Bone marrow (tissue), 2 donors: ENCODE data around the gene DYRK1B.
"Not testable (repeated sequence)": the region's sequence is repeated elsewhere in the genome, so short reads cannot be mapped to it uniquely, and the experiment has no call there.

Experiments used
- DNase-seq, 2 donors: peaks; one replicate each; lab custom pipeline; 2025; lab: John Stamatoyannopoulos, UW

Gene DYRK1B

DNA sequence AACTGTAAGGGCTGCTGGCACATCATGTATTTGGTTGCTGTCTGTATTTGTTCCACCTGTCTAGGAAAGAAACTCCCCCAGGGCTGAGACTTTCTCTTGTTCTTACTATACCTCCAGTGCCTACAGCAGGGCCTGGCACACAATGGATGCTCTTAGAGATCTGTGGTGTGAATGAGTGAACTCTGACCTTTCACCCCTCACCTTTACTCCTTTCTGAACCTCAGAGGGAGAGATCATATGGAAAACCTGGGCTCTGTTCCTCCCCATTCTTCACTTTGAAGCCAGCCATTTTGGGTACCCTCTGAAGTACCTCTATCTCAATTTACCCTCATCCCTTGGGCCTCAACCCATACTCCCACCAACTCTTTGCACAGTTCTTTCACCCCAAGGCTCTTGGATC, 3.1 kb downstream of the DYRK1B start:
- DNase-seq: no peak

DNA sequence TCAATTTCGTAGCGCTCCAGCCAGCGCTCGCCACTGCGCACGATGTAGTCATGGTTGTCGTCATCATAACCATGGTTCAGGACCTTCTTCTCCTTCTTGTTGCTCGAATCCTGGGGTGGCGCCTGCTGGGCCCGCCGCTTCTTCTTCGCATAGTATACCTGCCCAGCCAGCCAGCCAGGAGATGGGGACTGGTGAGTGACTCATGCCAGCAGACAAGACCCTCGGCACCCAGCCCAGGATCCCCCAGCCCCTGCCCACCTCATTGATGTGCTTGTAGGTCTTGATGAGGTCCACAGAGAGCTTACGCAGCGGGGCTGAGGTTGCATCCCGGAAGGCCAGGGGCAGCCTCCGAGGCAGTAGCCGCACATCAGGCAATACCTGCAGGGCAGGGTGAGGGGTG, 3.6 kb downstream of the DYRK1B start:
- no peak for DNase-seq

DNA sequence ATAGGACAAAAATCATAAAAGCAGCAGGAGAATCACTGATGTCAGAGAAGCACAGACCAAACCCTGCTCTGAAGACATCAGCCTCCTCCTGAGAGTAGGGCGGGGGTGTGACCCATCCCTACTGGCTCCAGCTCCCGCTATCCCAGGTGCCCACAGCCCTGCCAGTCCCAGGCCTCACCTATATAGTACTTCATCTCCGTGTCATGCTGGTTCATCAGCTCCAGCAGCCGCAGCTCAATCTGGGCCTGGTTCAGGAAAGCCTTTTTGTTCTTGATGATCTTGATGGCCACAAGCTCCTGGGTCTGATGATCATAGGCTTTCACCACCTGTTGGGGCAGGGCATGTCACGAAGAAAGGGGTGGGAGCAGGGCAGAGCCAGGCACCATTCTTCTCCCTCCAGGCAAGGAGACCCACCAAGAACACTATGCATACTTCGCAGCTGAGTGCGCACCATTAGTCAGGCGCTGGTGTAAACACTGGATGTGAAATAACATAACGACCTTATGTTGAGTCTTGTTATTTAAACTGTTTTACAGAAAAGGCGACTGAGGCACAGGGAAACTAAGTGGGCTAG, 4.2 kb downstream of the DYRK1B start:
- no peak for DNase-seq

DNA sequence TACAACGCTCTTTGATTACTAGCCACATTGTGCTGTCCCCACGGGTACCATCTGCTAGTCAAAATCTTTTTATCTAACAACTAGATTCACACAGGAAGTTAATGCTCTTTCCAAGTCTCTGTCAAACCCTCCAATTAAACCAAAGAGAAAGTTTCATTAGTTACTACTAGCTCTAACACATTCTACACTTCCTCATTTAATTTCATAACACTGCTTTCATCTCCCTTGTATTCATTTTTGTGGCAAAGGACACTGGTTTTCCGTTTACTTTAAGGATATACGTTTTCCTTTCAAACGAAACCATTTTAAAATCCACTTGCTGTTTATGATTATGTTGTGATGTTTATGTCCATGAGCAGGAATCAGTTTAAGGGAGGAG, 5.3 kb downstream of the DYRK1B start:
- DNase-seq: no peak

DNA sequence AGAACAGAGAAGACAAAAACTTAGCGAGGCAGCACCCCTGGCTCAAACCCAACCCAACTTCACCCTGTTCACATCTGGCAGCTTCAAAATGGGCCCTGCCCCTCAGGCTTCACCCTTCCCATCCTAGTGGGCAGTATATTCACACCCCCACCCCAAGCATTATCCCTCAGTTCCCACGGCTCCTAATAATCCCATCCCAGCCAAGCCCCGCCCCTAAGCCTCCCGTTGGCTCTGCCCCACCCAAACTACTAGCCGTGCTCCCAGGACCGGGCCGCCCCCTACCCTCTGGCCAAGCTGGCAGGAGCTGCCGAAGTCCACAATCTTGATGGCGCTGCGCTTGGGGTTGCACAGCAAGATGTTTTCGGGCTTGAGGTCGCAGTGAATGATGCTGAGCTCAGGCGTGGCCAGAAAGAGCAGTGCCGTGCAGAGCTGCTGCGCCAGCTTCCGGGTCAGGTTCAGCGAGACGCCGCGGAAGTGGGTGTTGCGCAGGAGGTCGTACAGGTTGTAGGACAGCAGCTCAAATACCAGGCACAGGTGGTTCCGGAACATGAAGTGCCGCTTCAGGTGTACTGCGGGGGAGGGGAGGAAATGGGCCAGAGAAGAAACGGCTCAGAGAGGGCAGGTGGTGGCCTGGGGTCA, 5.8 kb downstream of the DYRK1B start:
- DNase-seq: no peak

DNA sequence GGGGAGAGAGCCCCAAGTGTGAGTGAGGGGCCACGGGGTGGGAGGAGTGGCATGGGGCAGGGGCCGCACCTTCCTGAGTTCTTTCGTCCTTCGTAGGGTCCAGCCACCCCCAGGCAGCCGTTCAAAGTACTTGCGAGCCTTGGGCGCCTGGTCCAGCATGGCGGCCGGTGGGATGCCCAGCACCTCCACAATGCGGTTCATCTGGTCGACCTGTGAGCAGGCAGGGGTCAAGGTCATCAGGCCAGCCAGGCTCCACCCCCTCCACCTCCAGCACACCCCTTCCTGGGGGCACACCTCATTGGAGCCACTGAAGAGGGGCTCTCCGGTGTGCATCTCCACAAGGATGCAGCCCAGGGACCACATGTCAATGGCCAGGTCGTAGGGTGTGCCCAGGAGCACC, 6.7 kb downstream of the DYRK1B start:
- no peak for DNase-seq

DNA sequence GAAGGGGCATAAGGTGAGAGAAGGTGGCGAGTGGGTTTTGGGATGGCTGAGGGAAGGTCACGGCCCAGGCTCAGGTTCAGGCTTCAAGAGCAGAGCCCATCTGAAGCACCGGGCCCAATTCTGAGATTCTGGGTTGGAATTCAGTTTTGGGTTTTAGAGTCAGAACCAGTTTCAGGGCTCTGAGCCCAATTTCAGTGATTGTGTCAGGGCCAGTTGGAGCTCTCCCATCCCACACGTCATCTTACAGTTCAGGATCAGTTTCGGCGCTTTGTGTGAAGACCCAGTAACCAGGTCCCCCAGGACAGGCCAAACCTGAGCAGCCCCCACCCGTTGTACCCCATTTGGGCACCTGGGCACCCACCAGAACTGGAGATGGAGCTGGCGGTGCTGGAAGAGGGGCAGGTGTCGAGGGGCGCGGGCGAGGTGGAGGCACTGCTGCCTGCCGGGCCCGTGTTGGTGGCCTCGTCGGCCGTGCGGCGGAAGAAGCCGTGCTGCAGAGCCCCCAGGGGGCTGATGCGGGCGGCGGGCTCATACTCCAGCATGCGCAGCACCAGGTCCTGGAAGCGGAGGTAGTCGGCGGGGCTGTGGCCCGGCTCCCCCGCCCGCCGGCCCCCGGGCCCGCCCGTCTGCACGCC, 7.5 kb downstream of the DYRK1B start:
- DNase-seq: no peak

DNA sequence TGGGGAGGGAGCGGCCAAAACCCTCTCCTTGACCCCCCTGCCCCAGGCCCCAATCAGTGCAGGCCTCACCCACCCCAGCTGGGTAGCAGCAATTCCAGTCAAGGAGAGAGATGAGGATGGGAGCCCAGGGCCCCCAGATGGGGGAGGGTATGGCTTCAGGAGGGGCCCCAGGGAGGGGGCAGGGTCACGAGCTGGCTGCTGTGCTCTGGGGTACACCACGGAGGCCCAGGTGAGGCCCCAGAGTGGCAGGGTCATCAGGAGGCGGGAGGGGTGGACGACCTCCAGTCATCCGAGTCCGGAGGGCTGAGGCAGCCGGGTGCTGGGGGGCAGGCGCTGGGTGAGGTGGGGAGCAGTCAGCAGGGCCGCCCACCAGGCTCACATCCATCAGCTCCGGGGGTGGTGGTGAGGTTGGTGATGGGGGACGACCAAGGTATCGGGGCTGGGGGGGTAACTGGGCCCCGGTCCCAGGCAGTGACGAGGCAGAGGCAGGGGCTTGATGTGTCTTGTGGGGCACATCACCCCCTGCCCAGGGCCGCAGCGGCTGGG, 8.4 kb downstream of the DYRK1B start:
- no peak for DNase-seq

DNA sequence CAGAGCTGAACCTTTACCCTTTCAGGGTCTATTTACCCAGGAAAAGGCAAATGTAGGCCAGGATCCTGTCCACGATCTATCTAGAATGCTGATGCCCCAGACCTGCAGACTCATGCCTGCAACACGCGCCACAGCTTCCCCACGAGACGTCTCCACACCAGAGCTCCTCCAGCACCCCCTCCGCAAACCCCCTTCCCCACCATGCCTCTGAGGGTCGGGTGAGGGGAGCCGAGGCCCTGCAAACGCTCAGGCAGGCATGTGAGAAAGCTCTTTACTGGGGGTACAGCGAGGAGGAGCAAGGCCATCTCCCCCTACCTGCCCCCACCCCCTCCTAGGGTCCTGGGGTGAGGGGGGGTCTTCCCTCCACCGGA, 8.9 kb downstream of the DYRK1B start:
- DNase-seq: no peak

DNA sequence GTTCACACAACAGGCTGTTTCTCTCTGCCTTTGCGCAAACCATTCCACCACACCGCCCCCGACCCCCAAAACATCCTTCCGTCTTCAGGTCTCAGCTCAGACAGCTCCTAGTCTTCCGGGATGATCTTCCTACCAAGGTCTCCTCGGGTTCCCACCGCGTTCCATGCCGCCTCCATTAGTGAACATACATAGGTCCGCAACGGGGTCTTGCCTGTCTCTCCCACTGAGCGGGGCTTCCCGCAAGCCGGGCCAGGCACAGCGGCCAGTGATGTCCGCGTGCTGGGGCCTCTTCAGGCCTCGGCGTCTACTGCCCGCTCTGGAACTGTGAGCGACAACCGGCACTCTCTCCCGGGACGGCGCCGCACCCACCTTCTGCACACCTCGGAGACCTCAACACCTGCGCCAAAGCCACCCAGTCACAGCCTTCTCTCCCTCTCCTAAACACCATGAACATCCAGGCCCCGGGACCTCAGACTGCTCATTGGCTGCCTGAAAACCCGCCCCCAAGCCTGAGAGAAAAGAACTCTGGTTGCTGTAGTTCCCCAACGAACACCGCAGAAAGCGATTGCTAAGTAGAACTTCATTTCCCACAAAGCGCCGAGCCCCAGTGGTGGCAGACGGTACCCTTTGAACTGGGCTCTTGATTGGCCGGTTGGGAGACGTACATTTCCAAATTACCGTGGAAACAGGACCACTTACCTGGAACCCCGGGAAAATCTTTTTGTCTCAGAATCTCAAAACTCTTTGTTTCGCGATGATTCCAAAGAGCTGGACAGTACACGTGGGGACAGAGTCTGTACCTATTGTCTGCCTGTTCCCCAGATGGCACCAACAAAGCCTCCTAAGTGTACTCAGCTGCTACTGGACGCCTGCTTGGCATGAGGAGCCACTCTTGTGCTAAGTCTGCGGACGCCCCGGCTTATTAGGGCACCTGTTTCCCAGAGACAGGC, 9.5 kb downstream of the DYRK1B start:
- DNase-seq: peak; percentile 45 to 84

DNA sequence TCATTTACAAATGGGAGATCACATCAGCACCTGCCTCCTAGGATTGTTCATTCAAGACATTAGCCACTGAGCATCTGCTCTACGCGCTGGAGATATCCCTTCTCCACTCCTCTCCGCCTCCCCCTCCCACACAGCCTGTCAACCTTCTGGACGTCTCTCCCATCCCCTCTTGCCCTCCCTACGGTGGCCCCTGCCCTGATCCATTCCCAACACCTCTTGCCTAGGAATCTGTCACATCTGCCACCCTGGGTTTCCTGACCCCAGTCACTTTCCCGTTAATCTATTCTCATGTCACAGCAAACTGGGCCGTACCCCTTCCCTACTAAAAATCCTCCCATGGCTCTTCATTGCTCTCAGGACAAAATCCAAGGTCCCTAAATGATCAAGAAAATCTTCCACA, 10.3 kb downstream of the DYRK1B start:
- DNase-seq: no peak

DNA sequence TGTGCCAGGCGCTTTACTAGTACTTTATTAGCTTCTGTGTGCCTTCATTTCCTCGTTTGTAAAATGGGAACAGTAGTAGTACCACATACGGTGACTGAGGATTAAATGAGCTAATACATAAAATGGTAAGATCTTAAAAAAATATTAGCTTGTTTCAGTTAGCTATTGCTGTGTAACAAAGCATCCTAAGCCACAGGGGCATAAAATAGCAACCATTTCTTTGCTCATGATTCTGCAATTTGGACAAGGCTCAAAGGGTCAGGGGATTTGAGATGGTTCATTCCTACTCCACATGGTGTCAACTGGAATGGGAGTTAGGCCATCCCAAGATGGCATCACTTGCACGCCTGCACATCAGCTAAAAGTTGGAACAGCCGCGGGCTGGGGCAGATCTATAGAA, 13.3 kb downstream of the DYRK1B start:
- DNase-seq: no peak

DNA sequence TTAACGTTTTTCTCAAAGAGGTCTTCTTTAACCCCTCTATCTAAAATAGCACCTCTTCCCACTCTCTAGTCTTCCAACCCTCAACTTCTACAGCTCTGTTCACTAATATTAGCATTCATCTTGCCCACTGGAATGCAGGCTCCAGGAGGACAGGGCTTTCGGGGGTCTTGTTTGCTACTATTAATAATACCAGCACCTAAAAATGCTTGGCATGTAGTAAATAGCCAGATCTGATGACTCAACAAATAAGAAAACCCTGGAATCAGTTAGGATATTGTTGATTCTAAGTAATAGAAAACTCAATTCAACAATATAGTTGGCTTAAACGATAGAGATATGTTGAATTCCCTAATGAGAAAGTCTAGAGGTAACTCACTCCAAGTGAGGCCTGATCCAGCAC, 14.2 kb downstream of the DYRK1B start:
- DNase-seq: no peak

DNA sequence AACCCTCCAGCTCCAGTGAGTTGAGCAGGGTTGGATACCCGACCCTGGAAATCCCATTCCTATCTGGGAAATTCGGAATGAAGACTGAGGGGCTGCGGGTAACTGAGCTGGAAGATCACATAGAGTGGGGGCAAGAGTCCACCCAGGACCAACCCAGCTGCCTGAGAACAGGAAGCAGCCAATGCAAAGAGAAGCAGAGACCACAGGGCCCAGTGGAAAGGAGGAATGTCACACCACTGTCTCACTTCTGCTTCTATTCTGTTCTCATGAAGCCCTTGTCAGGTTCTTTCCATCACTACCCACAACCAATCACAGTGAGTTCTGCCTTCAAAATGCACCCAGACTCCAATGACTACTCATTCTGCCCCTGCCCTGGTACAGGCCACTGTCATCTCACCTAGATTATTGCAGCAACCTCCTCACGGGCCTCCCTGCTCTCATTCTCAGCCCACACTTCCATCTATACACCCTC, 15.3 kb downstream of the DYRK1B start:
- no peak for DNase-seq

DNA sequence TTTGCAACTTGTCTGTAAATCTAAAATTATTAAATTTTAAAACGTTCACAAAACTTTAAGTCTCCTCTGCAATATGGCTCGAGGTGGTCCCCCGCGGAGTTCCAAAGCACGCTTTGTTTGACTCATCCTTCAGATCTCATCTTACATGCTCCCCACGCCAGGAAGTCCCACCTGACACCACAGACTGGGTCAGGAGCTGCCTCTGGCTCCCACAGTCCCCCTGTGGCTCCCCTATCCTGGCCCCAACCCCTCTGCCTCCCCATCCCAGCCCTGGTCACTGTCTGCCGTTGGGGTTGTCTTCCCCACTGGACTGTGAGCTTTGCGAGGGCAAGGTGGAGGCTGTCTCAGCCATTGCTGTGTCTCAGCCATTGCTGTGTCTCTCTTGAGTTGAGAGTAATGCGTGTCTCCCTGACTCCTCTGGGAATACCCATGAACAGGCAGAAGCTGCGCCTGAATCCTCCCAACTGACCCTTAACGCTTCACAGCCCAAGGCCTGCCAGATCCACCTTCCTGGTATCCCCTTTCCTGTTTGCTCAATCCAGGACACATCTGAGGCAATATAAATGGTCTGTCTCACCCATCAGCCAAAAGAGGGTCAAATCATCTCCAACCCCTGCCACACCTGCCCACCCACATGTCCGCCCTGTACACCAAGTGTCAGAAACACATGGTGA, 15.9 kb downstream of the DYRK1B start:
- DNase-seq: no peak

DNA sequence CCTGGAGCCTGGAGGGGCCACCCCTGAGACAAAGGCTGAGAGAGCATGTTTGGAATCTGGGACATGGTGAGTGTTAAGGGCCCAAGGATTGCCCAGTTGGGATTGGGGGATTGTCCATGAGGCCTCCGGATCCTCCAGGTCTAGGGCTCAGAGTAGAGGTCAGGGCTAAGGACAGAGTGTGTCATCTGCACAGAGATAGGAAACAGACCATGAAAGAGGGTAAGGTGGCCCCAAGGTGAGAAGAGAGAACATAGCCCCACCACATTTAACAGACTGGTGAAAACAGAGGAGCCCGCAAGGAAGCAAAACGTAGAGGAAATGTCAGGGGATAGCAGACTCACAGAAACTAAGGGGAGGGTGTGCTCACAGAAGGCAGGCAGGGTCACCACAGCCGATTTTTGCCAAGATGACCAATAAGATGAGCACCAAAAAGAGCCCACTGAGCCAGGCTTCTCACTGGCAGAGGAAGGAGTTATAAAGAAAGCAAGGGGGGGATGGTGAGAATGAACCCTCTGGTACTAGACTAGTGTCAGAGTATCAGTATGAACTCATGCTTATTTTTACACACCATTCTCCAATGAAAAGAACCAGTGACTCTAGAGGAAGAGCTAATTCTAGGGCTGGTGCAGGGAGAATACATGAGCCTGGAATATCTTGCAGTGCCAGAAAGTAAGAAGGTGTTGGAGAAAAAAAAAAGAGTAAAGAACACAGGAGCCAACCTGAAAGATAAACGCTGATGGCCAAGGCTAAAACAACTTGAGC, 17.5 kb downstream of the DYRK1B start:
- no peak for DNase-seq

DNA sequence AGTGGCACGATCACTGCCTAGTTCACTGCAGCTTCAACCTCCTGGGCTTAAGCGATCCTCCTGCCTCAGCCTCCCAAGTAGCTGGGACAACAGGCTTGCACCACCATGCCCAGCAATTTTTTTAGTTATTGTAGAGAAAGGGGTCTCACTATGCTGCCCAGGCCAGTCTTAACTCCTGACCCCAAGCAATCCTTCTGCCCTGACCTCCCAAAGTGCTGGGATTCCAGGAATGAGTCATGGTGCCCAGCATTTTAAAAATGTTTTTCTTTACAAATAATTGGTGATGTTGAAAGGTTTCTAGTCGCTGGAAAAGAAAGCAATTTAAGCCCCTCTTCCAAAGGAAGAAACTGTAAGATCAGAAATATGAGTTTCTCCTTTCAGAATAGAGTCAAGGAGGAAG, 19.4 kb downstream of the DYRK1B start:
- no peak for DNase-seq

DNA sequence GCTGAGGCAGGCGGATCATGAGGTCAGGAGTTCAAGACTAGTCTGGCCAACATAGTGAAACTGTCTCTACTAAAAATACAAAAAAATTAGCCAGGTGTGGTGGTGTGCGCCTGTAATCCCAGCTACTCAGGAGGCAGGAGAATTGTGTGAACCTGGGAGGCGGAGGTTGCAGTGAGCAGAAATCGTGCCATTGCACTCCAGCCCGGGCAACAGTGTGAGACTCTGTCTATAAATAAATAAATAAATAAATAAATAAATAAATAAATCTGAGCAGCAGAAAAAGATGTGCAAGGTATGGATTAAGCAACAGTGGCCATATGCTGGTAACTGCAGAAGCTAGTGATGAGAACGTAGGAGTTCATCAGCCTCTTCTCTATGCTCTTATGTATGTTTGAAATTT, 19.9 kb downstream of the DYRK1B start:
- DNase-seq: not testable (repeated sequence)

DNA sequence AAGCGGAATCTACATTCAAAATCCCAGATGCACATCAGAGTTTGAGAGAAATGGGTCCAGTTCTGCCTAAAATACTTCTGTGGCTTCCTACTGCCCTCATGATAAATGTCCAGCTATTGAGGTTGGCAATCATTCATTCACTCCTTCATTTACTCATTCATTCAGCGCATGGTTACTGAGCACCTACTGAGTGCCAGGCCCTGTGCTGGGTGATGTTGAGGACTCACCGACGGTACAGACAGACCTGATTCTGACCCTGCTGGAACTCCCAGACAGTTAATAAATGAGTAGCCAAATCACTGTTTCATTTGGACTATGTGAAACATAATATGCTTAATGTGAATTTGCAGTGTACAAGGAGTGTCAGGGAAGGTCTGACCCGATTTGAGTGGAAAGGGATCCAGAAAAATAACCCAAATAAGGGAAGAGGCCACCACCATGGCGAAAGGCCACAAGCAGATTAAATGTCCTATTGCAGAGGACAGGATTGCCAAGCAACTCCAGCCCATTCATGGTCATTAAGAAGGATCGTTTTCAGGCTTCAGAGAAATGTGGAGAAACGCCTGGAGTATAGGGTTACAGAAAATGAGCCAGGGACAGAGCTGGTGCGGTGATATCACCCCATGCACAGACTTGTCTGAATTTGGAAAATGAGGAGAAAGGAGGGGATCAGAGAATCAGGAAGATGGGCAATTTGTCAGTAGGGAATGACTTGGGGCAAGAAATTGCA, 20.5 kb downstream of the DYRK1B start:
- no peak for DNase-seq

DNA sequence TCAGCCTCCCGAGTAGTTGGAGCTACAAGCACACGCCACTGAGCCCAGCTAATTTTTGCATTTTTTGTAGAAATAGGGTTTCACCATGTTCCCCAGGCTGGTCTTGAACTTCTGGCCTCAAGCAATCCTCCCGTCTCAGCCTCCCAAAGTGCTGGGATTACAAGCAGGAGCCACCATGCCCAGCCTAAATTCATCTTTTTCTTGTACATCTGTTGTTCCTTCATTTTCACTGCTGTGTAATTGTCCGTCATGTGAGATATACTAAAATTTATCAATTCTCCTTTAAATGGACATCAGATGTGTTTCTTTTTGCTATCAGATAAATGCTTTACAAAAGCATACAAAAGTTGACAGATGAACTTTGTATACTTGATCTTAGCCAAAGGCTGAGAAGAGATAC, 22.9 kb downstream of the DYRK1B start:
- no peak for DNase-seq
